Natural killer cell (primary cell): ENCODE data around the gene C4orf33. TPM values are rescaled to one million over a fixed set of nuclear protein-coding genes. Genes with fewer than 3 reads are reported as not detected.
"Not testable (repeated sequence)": the region's sequence is repeated elsewhere in the genome, so short reads cannot be mapped to it uniquely, and the experiment has no call there.

Experiments used
- ATAC-seq, 3 donors: fragments of 150-1000 bp in 2 of 3; fragments of 200-7000 bp in 1 of 3; cut with Tn5 transposase; 1 replicate in 1 of 3; 2 replicates in 2 of 3; pipeline ENCODE4 v1.10.0; 2021; ENCODE audit warnings: mild to moderate bottlenecking in 2 of 3, moderate library complexity in 2 of 3
- DNase-seq, 2 donors: peaks; one replicate each; pipeline versions ENCODE4 v3.0.0 to v3.0.0-alpha.2; 2013 to 2021; ENCODE audit warnings: mixed read lengths in 1 of 2
- H3K27ac ChIP-seq: one replicate; pipeline ENCODE4 v1.5.1; 2013; ENCODE audit warnings: mild to moderate bottlenecking, low read length
- H3K27me3 ChIP-seq: one replicate; pipeline ENCODE4 v1.6.1; 2013; ENCODE audit warnings: low read length; ENCODE audit not compliant: control insufficient read depth, insufficient read depth
- H3K36me3 ChIP-seq: one replicate; pipeline ENCODE4 v1.6.1; 2013; ENCODE audit warnings: low read length; ENCODE audit not compliant: control insufficient read depth, insufficient read depth
- H3K4me1 ChIP-seq: one replicate; pipeline ENCODE4 v1.6.1; 2013; ENCODE audit warnings: low read length; ENCODE audit not compliant: control insufficient read depth, insufficient read depth
- H3K4me3 ChIP-seq: one replicate; pipeline ENCODE4 v1.5.1; 2013; ENCODE audit warnings: low read length
- H3K9me3 ChIP-seq: one replicate; pipeline ENCODE4 v1.6.1; 2013; ENCODE audit warnings: low read length; ENCODE audit not compliant: control insufficient read depth, insufficient read depth
- H3K27ac Mint-ChIP-seq, 2 donors: one replicate each; pipeline ENCODE4 v1.8.0; 2022; ENCODE audit warnings: mild to moderate bottlenecking in 2 of 2, mixed read lengths in 2 of 2, moderate library complexity in 1 of 2
- H3K27me3 Mint-ChIP-seq, 2 donors: one replicate each; pipeline ENCODE4 v1.8.0; 2022; ENCODE audit warnings: low read depth in 2 of 2, mixed read lengths in 2 of 2
- H3K36me3 Mint-ChIP-seq: one replicate; pipeline ENCODE4 v1.8.0; 2022; ENCODE audit warnings: mixed read lengths
- H3K4me1 Mint-ChIP-seq, 2 donors: one replicate each; pipeline ENCODE4 v1.8.0; 2022; ENCODE audit warnings: mixed read lengths in 2 of 2
- H3K4me3 Mint-ChIP-seq: one replicate; pipeline ENCODE4 v1.8.0; 2022; ENCODE audit warnings: mild to moderate bottlenecking, moderate library complexity, mixed read lengths
- H3K9me3 Mint-ChIP-seq, 2 donors: one replicate each; pipeline ENCODE4 v1.8.0; 2022; ENCODE audit warnings: mixed read lengths in 2 of 2
- CTCF ChIP-seq: fragments of 200-600 bp; IDR thresholded peaks from one replicate; pipeline ENCODE4 v1.8.0; 2022; ENCODE audit warnings: antibody characterized with exemption
- WGBS: methylation state at CpG from one replicate; pipeline ENCODE4 v1.1.7; 2013; ENCODE audit warnings: missing lambda C conversion rate; ENCODE audit not compliant: insufficient coverage; 5-methylcytosine and 5-hydroxymethylcytosine counted together
- intact Hi-C: fragments of 100-400 bp; cut with micrococcal nuclease; formaldehyde crosslinking; loops from one replicate; pipeline ENCODE4 v1.14.2; 2022
- total RNA-seq, 4 donors: library from RNA; stranded (reverse); fragments of 120-200 nt in 1 of 4; gene quantifications; one replicate each; pipeline versions ENCODE4 v1.2.3 to v1.2.4, GENCODE V29; 2013 to 2022

Gene C4orf33
- total RNA-seq, 3 donors from 2014 or later (not counting 1 experiment from before 2014, with no cell fraction given): 23.2 to 27.2 (median 26.2) TPM

GRCh38 chr4:129064717-129065116, 31.2 kb upstream of the C4orf33 start:
- Histone ChIP-seq H3K9me3 (peaks cover 27% of the 10 kb centered on the region), H3K27me3 (no peaks in the 10 kb centered on the region), H3K4me3 (no peak overlapping the region), H3K27ac (no peak overlapping the region), H3K4me1 (no peaks in the 10 kb centered on the region), H3K36me3 (no peaks in the 10 kb centered on the region)
- TF ChIP-seq CTCF: no peak
- Mint-ChIP-seq H3K9me3 (peaks cover 6 to 17% of the 10 kb centered on the region in 2 donors), H3K27ac (no peak overlapping the region), H3K27me3 (no peaks in the 10 kb centered on the region), H3K36me3 (peaks cover 37% of the 10 kb centered on the region), H3K4me3 (no peak overlapping the region), H3K4me1 (peaks cover 9 to 17% of the 10 kb centered on the region in 2 donors)
- ATAC-seq: no peak
- no peak for DNase-seq
- intact Hi-C loops: no loop called here

- H3K27ac Mint-ChIP-seq, H3K4me3 ChIP-seq, H3K27me3 ChIP-seq, H3K36me3 ChIP-seq, H3K9me3 Mint-ChIP-seq, H3K27ac ChIP-seq, DNase-seq, H3K27me3 Mint-ChIP-seq, H3K4me1 ChIP-seq, H3K4me3 Mint-ChIP-seq, H3K9me3 ChIP-seq, ATAC-seq, intact Hi-C loops: not testable (repeated sequence)
- Mint-ChIP-seq H3K36me3 (peaks cover 18% of the 10 kb centered on the region), H3K4me1 (peaks cover 12 to 41% of the 10 kb centered on the region in 2 donors)
- WGBS: no CpG with 5 or more reads among the region's 2 CpGs
Observed at GRCh38 chr4:129069537-129069936, 26.4 kb upstream of the C4orf33 start.

GRCh38 chr4:129077326-129077725, 18.6 kb upstream of the C4orf33 start:
- intact Hi-C loops: no loop called here
- peaks cover 4% of the 10 kb centered on the region for H3K9me3 ChIP-seq
- no peak overlapping the region for H3K4me3 Mint-ChIP-seq
- DNase-seq: no peak
- ATAC-seq: no peak
- no peak overlapping the region for H3K27ac Mint-ChIP-seq
- H3K9me3 Mint-ChIP-seq: peaks cover 5 to 10% of the 10 kb centered on the region in 2 donors
- peaks cover 28% of the 10 kb centered on the region for H3K36me3 Mint-ChIP-seq
- H3K4me1 Mint-ChIP-seq: peaks cover 26 to 27% of the 10 kb centered on the region in 2 donors
- no peaks in the 10 kb centered on the region for H3K27me3 ChIP-seq
- H3K36me3 ChIP-seq: peaks cover 37% of the 10 kb centered on the region
- no peaks in the 10 kb centered on the region for H3K4me1 ChIP-seq
- TF ChIP-seq CTCF: no peak
- H3K27ac ChIP-seq: no peak overlapping the region
- H3K4me3 ChIP-seq: no peak overlapping the region
- no peaks in the 10 kb centered on the region for H3K27me3 Mint-ChIP-seq

- peaks cover 2 to 9% of the 10 kb centered on the region in 2 donors for H3K9me3 Mint-ChIP-seq
- H3K27ac Mint-ChIP-seq: no peak overlapping the region
- no peaks in the 10 kb centered on the region for H3K27me3 Mint-ChIP-seq
- H3K36me3 Mint-ChIP-seq: peaks cover 22% of the 10 kb centered on the region
- H3K4me3 ChIP-seq: no peak overlapping the region
- H3K36me3 ChIP-seq: peaks cover 34% of the 10 kb centered on the region
- no peak overlapping the region for H3K27ac ChIP-seq
- H3K4me1 Mint-ChIP-seq: peaks cover 30 to 38% of the 10 kb centered on the region in 2 donors
- H3K4me1 ChIP-seq: no peaks in the 10 kb centered on the region
- peaks cover 4% of the 10 kb centered on the region for H3K9me3 ChIP-seq
- no peak for TF ChIP-seq CTCF
- ATAC-seq (no peak), DNase-seq (no peak)
- no peaks in the 10 kb centered on the region for H3K27me3 ChIP-seq
- no peak overlapping the region for H3K4me3 Mint-ChIP-seq
- intact Hi-C loops: no loop called here
Observed at GRCh38 chr4:129080129-129080528, 15.8 kb upstream of the C4orf33 start.
